Placental pericyte (primary cell): ENCODE measurements around the gene SLC39A2. TPM values are rescaled to one million over a fixed set of nuclear protein-coding genes. Genes with fewer than 3 reads are reported as not detected.

Experiments used
- small RNA-seq: library from RNA; depleted of rRNA; stranded (forward); fragments of <200 nt; gene quantifications from one replicate; pipeline ENCODE3, GENCODE V24; 2012; ENCODE audit warnings: low replicate concordance
- total RNA-seq: library from RNA; depleted of rRNA; stranded (reverse); fragments of >200 nt; gene quantifications from 2 replicates; pipeline ENCODE4 v1.2.3, GENCODE V29; 2012

SLC39A2 gene
- total RNA-seq = 0.14 TPM in 1 of 2 replicates, not detected in the other

GRCh38 chr14:20998674-20999366 is at the start of gene SLC39A2:
Gene SLC39A2 (plus strand): TSS chr14:20999293. CDS start chr14:20999447, 154 bp downstream.

GRCh38 chr14:20954736-20955537 is 44.2 kb upstream of the SLC39A2 start, which contains the start of gene RNASE2:
Gene RNASE2 (plus strand): TSS chr14:20955487. CDS start chr14:20955772, 285 bp downstream.

DNA sequence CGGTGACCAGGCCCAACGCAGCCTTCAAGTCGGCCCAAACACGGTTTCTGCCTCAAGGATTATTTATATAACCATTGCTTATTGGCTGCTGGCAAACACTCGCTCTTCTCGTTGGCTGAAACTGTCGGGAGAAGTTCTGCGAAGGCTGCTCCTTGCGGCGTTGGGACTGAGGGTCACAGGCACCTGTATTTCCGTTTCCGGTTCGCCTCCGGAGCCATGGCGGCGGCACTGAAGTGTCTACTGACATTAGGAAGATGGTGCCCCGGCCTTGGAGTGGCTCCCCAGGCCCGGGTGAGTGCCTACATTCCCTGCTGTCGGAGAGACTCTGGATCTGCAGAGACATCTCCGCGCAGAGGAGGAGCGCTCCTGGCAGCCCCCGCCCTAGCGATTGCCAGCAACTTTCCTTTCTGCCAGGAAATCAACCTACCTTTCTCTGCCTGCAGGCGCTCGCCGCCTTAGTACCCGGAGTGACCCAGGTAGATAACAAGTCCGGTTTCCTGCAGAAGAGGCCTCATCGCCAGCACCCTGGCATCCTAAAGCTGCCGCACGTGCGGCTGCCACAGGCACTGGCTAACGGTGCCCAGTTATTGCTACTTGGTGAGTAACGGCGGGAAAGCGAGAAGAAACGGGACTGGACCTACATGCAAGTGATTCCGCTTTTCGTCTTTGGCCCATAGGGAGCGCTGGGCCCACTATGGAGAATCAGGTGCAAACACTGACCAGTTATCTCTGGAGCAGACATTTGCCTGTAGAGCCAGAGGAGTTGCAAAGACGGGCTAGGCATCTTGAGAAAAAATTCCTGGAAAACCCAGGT is 9.1 kb upstream of the SLC39A2 start, which contains the start of gene METTL17:
TSS of gene METTL17 (plus strand) at position 194 of the 814 bp plus-strand sequence. CDS start at position 217, 23 bp downstream.

DNA sequence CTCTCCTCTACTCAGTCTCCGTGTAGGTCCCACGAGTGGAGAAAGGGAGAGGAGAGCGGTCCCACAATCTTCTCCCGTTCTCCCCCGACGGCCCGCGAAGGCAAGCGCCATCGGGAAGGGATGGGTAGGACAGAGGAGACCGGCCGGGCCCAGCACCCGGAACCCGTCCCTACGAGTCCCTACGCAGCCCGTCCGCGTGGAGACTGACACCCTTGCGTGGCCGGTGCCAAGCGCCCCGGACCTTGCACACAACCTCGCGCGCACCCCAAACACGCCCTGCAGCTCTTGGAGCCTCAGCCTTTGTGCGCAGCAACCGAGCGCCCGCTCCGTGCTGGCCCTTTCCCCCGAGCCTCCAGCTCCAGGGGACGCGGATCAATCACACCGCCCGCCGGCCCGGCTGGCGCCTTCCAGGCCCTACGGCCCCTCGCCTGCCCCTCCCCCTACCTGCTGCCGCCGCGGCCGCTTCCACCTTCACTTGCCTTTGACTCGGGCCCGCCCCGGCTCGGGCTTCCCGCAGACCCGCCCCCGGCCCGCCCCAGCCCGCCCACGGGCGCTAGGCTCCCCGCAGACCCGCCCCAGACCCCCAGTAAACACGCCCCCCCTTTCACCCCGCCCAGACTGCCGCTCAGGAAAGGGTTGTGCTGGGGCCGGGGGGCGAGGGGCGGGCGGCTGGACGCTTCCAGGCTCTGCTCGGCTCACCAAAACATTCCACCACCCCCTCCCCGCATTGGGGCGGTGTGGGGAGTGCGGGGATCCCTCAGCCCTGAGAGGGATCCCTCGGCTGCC is 25.7 kb downstream of the SLC39A2 start, which contains the start of gene NDRG2:
TSS of gene NDRG2 (minus strand) at position 477 of the 786 bp plus-strand sequence. CDS start 1,746 bp downstream, outside the sequence.

DNA sequence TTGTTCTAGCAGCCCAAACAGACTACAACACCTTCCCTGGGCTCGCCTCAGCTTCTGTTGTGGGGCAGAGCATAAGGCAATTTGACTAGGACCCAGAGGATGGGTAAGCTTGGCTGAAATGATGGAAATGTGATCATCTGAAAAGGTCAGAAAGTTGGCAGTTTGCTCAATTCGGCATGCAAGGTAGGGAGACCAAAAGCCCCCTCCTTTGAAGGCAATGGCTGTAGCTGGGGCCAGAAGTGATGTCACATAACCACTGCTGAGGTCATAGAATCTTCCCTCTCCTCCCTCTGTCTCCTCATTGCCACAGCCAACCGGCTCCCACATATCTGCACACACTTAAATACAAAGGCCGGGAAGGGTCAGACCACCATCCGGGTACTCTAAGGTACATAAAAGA is 30.8 kb downstream of the SLC39A2 start, which contains the start of gene TPPP2:
TSS of gene TPPP2 (plus strand) at position 301 of the 400 bp plus-strand sequence. CDS start 365 bp downstream, outside the sequence.

GRCh38 chr14:21034707-21035106 is 35.6 kb downstream of the SLC39A2 start, which contains the start of gene RNASE13:
Gene RNASE13 (minus strand): TSS chr14:21034807. CDS start chr14:21034288, 519 bp downstream.

GRCh38 chr14:21041676-21042433 is 42.8 kb downstream of the SLC39A2 start, which contains the start of gene RNASE7:
Gene RNASE7 (plus strand): TSS chr14:21042362. CDS start chr14:21042993, 631 bp downstream.

Small RNAs within 50 kb of the gene (small RNA-seq; reads per million reads assigned to genes)
- not detected for gene RN7SL189P

Other genes starting within 250 kb of the SLC39A2 start
- not detected in 2 replicates for gene EDDM3B, start 230.9 kb upstream of the SLC39A2 start, total RNA-seq
- not detected in 2 replicates for gene RNASE6, start 218.0 kb upstream of the SLC39A2 start, total RNA-seq
- gene RNASE1, start 196.4 kb upstream of the SLC39A2 start, total RNA-seq = 0.43 TPM in 1 of 2 replicates, not detected in the other
- gene RNASE3, start 107.9 kb upstream of the SLC39A2 start, total RNA-seq = not detected in 2 replicates
- not detected in 2 replicates for gene RNASE2, start 43.8 kb upstream of the SLC39A2 start, total RNA-seq
- gene METTL17, start 9.3 kb upstream of the SLC39A2 start, total RNA-seq = 33.3 and 62.6 TPM in 2 replicates
- 1.7 and 4.2 TPM in 2 replicates for gene NDRG2, start 25.8 kb downstream of the SLC39A2 start, total RNA-seq
- gene TPPP2, start 30.9 kb downstream of the SLC39A2 start, total RNA-seq = not detected in 2 replicates
- not detected in 2 replicates for gene RNASE13, start 35.5 kb downstream of the SLC39A2 start, total RNA-seq
- gene RNASE7, start 43.1 kb downstream of the SLC39A2 start, total RNA-seq = not detected in 2 replicates
- not detected in 2 replicates for gene RNASE8, start 58.5 kb downstream of the SLC39A2 start, total RNA-seq
- gene ARHGEF40, start 71.0 kb downstream of the SLC39A2 start, total RNA-seq = 17.5 and 57.3 TPM in 2 replicates
- gene ZNF219, start 99.4 kb downstream of the SLC39A2 start, total RNA-seq = 1.7 and 7.2 TPM in 2 replicates
- not detected in 2 replicates for gene TMEM253, start 101.8 kb downstream of the SLC39A2 start, total RNA-seq
- gene OR5AU1, start 156.8 kb downstream of the SLC39A2 start, total RNA-seq = not detected in 2 replicates